Right lobe of liver (tissue), 4 donors: Measurements from ENCODE around the gene KCNJ5.

ENCODE experiments used
- POLR2A ChIP-seq: fragments of 450-650 bp; IDR thresholded peaks from one replicate; pipeline ENCODE4 v1.6.1; 2017; ENCODE audit warnings: antibody characterized with exemption, mild to moderate bottlenecking
- TF ChIP-seq, protein P1 (sequence below), 4 donors: fragments of 200-600 bp in 3 of 4; fragments of 450-650 bp in 1 of 4; IDR thresholded peaks; one replicate each; pipeline versions ENCODE4 v1.5.1 to v1.8.0; 2016 to 2022; ENCODE audit warnings: antibody characterized with exemption in 4 of 4, mild to moderate bottlenecking in 2 of 4
- donor health status: DM: no; HTN: no; CAD: no.
- donor health status: DM: no; HTN: no; CAD: no.
- donor health status: DM: no; HTN: yes; CAD: no.

DNA sequence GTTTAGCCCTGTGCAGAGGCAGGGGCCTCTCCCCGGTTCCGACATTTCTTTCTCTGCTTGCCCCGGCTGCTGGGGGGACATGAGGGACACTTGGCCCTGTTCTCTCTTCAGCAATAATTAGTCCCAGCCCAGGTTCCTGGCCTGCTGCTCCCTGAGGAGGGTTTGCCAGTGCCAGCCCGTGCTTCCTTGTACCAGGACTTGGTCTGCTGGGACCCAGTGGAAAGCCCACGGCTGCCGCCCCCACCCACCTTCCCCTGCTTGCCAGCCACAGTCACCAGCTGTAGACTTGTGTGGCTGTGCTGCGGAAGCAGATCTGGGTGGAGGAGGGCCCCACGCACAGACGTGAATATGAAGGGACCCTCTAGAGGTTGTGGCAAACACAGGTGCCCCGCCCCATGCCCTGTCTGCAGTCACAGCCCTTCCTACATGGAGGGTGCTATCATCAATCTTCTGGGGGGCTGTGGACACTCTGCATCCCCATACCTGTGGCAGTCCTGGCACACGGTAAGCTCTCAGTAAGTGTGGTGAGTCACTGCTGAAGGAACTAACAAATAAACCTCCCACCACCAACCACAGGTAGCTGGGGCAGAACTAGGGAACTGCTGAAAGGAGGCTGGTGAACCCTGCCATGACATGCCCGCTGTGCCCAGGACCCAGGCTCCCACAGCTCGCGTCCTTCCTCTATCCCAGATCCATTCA lies 50.6 kb downstream of the KCNJ5 start:
- TF ChIP-seq, protein P1, sequence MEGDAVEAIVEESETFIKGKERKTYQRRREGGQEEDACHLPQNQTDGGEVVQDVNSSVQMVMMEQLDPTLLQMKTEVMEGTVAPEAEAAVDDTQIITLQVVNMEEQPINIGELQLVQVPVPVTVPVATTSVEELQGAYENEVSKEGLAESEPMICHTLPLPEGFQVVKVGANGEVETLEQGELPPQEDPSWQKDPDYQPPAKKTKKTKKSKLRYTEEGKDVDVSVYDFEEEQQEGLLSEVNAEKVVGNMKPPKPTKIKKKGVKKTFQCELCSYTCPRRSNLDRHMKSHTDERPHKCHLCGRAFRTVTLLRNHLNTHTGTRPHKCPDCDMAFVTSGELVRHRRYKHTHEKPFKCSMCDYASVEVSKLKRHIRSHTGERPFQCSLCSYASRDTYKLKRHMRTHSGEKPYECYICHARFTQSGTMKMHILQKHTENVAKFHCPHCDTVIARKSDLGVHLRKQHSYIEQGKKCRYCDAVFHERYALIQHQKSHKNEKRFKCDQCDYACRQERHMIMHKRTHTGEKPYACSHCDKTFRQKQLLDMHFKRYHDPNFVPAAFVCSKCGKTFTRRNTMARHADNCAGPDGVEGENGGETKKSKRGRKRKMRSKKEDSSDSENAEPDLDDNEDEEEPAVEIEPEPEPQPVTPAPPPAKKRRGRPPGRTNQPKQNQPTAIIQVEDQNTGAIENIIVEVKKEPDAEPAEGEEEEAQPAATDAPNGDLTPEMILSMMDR (IDR thresholded peaks at IDR 0.05): no peak
- TF ChIP-seq POLR2A: no peak
